Fibroblast of skin of right biceps (primary cell): ENCODE data around the gene CHST13.
"Not testable (repeated sequence)": the region's sequence is repeated elsewhere in the genome, so short reads cannot be mapped to it uniquely, and the experiment has no call there.

Experiments used
- DNase-seq: peaks from one replicate; pipeline ENCODE4 v3.0.0-alpha.2; 2013

CHST13 gene

DNA sequence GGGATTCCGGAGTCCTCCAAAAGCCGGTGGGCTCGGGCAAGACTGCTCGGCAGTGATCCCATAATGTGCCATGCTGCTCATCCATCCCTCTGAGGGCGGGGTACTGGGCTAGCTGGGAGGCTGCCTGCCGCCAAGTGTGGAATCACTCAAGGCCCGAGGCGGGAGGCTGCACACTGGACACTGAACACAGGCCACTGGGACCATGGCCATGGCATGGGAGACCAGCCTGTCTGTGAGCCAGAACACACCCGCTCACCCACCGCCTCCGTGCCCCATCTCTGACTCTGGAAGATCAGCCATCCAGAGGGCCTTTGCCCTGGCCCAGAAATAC is 33.4 kb downstream of the CHST13 start:
- DNase-seq = no peak

DNA sequence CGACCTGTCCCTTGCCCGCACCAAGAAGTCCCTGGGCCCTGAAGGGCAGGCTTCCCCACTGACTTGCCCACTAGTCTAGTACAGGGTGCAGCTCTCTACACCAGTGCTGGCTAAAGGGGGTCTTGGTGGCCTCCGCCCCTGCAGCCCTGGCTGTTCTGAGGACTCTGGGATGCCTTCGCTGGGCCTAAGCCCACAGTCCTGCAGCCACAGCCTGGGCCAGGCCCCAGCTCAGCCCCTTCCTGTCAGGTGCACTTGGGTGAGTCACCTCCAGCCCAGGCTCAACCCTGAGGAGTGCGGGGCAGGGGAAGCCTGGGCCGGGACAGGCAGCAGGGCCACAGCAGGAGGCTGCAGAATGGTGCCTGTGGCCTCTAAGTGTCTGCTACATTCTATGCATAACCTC is 33.8 kb downstream of the CHST13 start:
- DNase-seq = no peak

DNA sequence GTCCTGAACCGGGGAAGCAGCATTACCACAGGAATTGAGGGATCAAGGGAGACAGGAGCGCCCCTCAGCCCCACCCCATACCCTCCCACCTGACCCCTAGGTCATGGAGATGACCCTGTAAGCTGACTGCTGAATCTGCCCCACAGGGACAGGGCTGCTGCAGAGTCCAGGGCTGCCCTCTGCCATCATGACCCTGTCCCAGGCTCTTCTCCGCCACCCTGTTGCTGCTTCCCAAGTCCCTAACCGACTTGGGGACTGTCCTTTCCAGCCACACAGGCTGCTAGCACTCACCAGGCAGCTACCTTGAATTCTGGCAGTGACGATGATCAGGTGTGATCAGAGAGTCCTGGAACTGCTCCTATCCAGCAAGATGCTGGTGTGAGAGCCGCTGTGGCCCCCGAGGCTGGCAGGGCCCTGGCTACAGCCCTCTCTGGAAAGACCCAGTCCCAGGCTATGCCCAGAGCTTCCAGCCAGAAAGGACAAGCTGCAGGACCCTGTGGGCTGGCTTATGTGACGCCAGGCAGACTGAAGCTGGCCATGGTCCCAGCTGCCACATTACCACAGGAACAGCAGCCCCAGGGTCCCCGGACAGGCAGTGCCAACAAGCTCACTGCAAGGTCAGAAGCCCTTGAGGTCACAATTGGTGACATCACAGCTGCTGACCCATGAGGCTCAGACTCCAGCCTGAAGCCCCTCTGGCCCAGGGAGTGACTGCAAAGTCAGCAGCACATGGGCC is 34.5 kb downstream of the CHST13 start, which contains the start of gene C3orf22:
Gene C3orf22, minus strand, starts transcription at position 597 of the 736 bp plus-strand sequence. CDS start 5,542 bp downstream, outside the sequence.
- no peak for DNase-seq

DNA sequence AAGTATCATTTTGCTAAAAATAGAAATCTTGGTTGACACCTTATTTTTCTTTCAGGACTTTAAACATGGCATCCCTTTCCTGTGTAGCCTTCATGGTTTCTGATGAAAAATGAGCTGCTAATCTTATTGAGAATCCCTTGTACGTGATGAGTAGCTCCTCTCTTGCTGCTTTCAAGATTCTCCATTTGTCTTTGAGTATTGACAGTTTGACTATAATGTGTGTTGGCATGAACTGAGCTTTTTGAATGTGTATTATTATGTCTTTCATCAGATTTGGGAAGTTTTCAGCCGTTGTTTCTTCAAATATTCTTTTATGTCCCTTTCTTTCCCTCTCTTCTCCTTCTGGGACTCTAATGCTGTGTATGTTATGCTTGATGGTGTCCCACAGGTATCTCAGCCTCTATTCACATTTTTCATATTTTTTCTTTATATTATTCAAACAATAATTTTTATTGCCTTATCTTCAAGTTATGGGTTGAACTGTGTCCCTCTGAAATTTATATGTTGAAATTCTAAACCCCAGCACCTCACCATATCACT is 38.9 kb downstream of the CHST13 start:
- DNase-seq = no peak

DNA sequence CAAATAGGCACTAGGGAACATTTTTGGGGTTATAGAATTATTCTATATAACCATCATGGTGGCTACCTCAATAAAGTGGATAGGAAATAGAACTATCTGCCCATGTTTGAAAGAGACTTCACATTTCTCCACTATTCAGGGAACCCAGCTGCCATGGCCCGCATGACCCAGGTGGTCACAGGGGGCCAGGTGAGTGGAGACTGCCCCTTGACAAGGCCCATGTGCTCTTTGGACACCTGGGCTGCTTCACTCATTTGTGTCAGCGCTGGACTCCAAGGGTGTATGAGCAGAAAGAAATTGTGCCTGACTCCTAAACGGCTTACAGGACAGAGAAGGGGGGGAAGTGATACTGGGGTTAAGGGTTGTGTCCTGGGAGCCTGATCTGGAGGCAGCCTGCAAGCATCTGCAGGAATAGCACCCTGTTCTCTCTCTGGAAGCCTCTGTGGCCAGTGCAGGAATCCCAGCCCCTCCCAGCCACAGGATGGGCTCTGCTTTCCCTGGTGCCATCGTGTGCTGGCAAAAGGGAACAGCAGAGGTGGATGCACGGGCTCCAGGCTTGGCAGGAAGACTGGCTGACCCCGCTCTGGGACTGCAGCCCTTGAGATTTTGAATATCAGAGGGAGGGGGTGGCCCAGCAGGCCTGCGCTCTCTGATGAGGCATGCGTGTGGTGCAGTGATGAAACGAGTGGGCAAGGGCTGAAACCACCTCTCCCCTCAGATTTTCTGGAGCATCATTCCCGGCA is 43.9 kb downstream of the CHST13 start:
- no peak for DNase-seq

DNA sequence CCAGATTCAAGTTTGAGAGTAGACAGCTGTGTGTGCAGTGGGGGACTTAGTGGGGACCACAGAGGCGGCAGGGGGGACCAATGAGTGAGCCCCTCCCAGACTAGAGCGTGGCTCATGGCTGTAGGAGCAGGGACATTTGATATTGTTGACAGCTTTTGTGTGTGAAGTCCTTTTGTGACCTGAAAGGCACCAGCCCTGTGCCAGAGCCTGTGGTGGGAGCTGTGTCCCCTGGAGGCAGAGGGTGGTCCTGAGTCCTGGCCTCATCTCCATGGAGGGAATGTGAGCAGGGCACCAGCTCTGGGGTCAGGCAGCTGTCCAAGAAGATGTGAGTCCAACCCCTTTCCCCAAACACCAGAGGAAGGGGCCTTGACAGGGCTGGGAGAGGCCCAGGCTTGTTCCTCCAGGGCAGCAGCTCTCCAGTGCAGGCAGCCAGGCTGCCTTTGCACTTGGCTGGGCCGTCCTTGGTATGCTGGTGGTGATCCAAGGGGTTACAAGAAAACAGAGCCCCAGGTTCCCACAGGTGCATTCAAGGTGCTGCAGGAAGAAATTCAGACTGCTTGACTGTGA is 44.9 kb downstream of the CHST13 start:
- DNase-seq = no peak

DNA sequence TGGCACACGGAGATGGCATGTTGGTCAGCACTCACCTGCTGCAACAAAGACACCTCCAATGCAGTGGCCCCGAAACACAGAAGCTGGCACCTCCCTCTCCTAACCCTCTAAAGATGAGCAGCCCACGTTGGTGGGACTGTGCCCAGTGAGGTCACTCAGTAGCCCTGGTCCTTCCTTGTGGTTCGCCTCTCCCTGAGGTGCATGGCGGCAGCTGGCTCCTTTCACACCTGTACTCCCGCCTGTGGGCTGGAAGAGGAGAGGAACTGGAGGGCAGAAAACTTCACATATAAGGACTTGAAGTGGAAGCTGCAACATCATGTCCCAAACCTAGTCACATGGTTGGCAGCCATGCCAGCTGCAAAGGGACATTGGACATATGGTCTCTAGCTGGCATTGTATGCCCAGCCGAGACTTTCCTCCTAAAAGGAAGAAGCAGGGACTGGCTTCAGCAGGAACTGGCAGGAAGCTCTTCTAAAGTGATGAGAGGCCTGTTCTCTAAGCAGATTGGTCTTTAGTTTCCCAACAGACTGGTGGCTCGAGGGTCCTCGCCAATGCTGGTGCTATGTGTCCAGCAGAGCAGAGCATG is 45.5 kb downstream of the CHST13 start:
- DNase-seq = no peak

DNA sequence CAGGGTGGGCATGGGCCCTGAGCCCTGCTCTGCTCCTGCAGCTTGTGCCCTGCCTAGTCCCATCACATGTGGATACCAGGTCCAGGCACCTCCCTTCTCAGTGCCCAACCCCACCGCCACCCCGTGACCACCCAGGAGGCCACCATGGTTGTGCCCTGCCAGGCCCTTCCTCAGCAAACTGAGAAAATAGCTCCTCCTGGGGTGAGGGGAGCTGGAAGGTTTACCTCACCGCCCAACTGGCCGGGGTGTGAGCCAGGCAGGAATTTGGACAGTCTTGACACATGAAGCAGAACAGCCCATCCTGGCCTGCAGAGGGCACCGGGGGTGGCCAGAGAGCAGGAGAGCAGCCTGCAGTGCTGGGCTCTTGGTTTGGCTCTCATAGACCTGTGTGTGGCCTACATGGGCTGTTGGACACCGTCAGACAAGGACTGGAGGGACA is 46.2 kb downstream of the CHST13 start:
- no peak for DNase-seq

DNA sequence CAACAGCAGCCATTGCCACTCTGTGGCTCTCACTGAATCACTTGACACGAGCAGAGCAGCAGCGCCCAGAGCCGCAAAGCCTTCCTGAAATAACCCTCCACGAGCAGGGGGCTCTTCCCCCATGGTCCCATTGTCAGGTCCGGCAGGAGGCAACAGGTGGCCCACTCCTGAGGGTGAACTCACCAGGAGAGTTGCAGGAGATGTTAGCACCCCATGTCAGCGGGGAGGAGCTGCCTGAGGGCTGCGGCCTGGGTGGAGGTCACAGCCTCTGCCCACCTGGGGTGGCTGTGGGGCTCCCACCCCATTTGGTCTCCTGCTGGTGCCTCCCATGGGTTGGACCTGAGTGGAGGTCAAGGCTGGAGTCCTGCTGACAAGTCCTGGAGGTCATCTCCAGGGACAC is 47.1 kb downstream of the CHST13 start:
- DNase-seq = no peak

DNA sequence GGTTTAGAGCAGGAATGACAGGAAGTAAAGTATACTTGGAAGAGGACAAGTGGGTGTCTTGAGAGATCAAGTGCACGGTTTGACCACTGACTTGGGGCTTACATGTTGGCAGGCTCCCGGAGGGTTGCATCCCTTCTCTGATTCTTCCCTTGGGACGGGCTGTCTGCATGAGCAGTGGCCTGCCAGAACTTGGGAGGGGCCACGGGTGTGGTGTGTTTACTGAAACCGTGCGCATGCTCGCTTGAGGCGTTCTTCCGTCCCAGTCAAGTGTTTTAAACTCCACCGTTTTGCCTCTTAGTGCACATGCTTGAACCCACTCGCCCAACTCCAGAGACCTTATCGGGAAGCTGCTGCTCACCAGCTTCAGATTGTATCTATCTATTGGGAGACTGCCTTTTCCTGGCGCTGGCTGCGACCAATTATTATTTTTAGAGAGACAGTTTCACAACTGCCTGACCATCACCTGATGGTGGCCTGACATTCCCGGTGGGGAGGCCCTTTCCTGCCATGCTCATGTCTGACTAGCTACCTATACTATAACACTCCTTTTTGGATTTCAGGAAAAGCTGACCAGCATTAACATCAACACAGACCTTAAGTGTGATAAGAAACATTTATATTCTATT is 49.6 kb downstream of the CHST13 start:
- DNase-seq = no peak

DNA sequence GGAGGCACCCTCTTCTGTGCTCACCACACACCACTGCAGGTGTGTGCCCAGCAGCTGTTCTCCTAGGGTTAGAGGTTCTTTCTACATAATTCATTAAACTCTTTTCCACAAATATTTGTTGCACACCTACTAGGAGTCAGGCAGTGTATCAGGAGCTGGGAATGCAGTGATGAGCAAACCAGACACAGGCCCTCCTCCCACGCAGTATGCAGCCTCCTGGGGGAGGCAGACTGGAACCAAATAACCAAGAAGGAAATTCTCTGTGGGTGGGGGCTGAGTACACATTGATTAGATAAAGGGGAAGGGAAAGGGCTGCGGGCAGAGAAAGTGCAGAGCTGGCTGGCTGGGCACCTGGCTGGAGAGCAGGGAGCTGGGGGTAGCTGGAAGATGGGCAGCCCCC is 53.3 kb downstream of the CHST13 start:
- DNase-seq = no peak

DNA sequence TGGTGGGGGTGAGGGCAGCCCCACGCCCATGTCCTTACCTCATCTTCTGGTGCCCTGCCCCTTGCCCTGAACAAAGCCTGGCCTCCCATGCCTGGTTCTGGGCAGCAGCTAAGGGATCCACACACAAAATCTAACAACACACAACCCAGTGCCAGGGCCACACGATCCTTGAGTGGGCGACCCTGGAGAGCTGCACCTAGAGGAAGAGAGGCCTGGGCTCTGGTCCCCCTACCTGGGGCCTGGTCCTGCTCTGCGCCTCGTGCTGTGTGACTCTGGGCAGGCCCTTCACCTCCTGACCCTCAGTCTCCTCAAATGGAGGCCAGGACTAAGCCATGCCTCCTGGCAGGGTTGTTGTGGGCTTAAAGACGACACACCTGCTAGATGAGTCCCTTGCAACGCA is 54.7 kb downstream of the CHST13 start:
- no peak for DNase-seq

DNA sequence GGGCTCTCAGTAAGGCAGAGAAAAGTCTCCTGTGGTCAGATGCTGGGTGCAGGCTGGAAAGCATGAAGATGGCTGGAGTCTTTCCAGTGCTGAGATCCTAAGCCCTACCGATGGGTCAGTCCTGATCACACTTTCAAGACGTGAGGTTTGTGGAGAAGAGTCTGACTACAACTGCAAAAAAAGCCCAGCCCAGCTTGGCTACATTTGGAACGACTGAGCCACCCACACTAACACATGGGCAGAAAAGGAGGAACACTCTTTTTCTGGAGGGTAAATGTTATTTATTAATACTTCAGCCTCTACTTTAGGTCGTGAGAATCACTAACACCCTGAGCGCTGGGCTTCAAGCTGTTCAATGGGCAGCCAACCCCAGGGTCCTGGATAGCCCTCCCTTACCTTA is 56.8 kb downstream of the CHST13 start:
- DNase-seq = no peak

DNA sequence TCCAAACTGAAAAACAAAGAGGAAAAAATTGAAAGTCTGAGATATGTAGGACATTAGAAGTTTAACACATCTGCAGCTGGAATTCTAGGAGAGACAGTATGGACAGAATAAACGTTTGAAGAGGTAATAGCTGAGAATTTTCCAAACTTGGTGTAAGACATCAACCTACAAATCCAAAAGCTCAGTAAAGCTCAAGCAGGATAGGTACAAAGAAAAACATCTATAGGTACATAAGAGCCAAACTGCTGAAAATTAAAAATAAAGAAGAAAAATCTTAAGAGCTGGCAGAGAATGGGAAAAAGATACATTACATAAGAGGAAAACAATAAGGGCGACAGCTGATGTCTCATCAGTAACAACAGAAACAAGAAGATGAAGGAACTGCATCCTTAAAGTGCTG is 57.6 kb downstream of the CHST13 start:
- DNase-seq = no peak

DNA sequence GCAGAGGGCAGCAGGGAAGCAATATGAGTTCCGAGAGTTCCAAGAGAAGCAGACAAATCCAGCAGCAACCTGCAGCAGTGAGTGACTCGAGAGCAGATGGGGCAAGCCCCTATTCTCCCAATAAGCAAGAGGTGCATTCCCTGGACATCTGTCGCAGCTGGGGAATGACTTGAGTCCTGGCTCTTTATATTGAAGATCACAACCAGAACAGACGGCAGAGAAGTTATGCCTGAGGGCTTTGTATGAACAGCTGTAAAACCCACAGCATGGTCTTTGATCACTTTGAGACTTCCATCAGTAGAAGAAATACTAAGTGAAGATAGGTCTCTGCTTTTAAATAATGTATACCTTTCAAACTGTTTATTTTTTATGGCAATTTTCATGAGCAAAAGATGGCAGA is 58.4 kb downstream of the CHST13 start:
- no peak for DNase-seq

DNA sequence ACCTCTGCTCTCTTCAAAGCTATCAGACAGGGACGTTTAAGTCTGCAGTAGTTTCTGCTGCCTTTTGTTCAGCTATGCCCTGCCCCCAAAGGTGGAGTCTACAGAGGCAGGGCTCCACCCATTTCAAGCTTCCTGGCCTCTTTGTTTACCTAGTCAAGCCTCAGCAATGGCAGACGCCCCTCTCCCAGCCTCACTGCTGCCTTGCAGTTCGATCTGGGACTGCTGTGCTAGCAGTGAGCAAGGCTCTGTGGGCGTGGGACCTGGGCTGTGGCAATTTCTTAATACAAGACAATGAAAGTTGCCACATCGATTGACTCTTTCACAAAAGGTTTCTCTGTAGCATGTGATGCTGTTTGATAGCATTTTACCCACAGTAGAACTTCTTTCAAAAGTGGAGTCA is 67.6 kb downstream of the CHST13 start:
- DNase-seq = not testable (repeated sequence)
